Upper lobe of right lung (tissue), 1 donor: ENCODE data around the gene ZBTB6. TPM values are rescaled to one million over a fixed set of nuclear protein-coding genes. Genes with fewer than 3 reads are reported as not detected.

Source experiments
- ATAC-seq: fragments of 200-7000 bp; cut with Tn5 transposase; one replicate; pipeline ENCODE4 v1.9.1; 2020; ENCODE audit warnings: mild to moderate bottlenecking, moderate library complexity
- DNase-seq: peaks from one replicate; pipeline ENCODE4 v3.0.0-alpha.2; 2020
- H3K27ac ChIP-seq: fragments of 200-600 bp; one replicate; pipeline ENCODE4 v1.8.0; 2022
- H3K27me3 ChIP-seq: fragments of 200-600 bp; one replicate; pipeline ENCODE4 v1.8.0; 2022; ENCODE audit warnings: mild to moderate bottlenecking
- H3K36me3 ChIP-seq: fragments of 200-600 bp; one replicate; pipeline ENCODE4 v1.8.0; 2022
- H3K4me1 ChIP-seq: fragments of 200-600 bp; one replicate; pipeline ENCODE4 v1.8.0; 2022
- H3K4me3 ChIP-seq: fragments of 200-600 bp; one replicate; pipeline ENCODE4 v1.8.0; 2022; ENCODE audit warnings: mild to moderate bottlenecking
- H3K9me3 ChIP-seq: fragments of 200-600 bp; one replicate; pipeline ENCODE4 v1.8.0; 2022
- intact Hi-C: fragments of 100-400 bp; cut with DNase I; formaldehyde crosslinking; loops from one replicate; pipeline ENCODE4 v1.11.0; 2022
- total RNA-seq: library from RNA; stranded (reverse); fragmentation: NEBNext Ultra II Directional; extraction: Animal tissue kit (Norgen Biotek cat#: 25700); gene quantifications from one replicate; pipeline ENCODE4 v1.2.1, GENCODE V29; 2021
- TF ChIP-seq, protein P1 (sequence below): fragments of 200-600 bp; IDR thresholded peaks from one replicate; pipeline ENCODE4 v1.8.0; 2022; ENCODE audit warnings: antibody characterized with exemption
- donor health status: DM: no; HTN: yes; CAD: no; lungs with severe emphysema.

Gene ZBTB6
- total RNA-seq, 1 donor from 2014 or later: 8.0 TPM

DNA sequence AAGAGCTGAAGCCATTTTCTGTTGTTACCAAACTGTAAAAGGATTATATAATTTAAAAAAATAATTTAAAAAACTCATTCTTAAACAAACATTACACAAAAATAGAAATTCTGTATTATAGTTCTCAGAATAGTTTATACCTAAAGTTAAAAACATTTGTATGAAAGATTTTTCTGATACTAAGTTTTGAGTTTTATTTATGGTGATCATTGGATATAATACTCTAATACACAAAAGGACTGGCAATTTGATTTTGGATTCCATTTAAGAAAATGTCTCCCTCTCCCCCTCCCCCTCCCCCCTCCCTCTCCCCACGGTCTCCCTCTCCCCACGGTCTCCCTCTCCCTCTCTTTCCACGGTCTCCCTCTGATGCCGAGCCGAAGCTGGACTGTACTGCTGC lies 47.0 kb downstream of the ZBTB6 start:
- Histone ChIP-seq H3K4me3 (no peak overlapping the region), H3K4me1 (no peaks in the 10 kb centered on the region), H3K9me3 (no peaks in the 10 kb centered on the region), H3K36me3 (peaks cover 42% of the 10 kb centered on the region), H3K27me3 (no peaks in the 10 kb centered on the region), H3K27ac (no peak overlapping the region)
- TF ChIP-seq, protein P1, sequence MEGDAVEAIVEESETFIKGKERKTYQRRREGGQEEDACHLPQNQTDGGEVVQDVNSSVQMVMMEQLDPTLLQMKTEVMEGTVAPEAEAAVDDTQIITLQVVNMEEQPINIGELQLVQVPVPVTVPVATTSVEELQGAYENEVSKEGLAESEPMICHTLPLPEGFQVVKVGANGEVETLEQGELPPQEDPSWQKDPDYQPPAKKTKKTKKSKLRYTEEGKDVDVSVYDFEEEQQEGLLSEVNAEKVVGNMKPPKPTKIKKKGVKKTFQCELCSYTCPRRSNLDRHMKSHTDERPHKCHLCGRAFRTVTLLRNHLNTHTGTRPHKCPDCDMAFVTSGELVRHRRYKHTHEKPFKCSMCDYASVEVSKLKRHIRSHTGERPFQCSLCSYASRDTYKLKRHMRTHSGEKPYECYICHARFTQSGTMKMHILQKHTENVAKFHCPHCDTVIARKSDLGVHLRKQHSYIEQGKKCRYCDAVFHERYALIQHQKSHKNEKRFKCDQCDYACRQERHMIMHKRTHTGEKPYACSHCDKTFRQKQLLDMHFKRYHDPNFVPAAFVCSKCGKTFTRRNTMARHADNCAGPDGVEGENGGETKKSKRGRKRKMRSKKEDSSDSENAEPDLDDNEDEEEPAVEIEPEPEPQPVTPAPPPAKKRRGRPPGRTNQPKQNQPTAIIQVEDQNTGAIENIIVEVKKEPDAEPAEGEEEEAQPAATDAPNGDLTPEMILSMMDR: no peak
- ATAC-seq: no peak
- DNase-seq: no peak
- intact Hi-C loops: no loop called here

- Histone ChIP-seq H3K36me3 (peaks cover 36% of the 10 kb centered on the region), H3K4me3 (no peak overlapping the region), H3K4me1 (no peaks in the 10 kb centered on the region), H3K27me3 (no peaks in the 10 kb centered on the region), H3K9me3 (no peaks in the 10 kb centered on the region), H3K27ac (no peak overlapping the region)
- DNase-seq (no peak), ATAC-seq (no peak)
- TF ChIP-seq, protein P1: no peak
- intact Hi-C loops: no loop called here
Observed at GRCh38 chr9:122865300-122865699, 47.8 kb downstream of the ZBTB6 start.

- no peak overlapping the region for H3K4me3 ChIP-seq
- H3K27ac ChIP-seq: no peak overlapping the region
- no peak for DNase-seq
- intact Hi-C loops: no loop called here
- ATAC-seq: no peak
- no peaks in the 10 kb centered on the region for H3K27me3 ChIP-seq
- no peaks in the 10 kb centered on the region for H3K9me3 ChIP-seq
- no peaks in the 10 kb centered on the region for H3K4me1 ChIP-seq
- TF ChIP-seq, protein P1: no peak
- peaks cover 36% of the 10 kb centered on the region for H3K36me3 ChIP-seq
Observed at GRCh38 chr9:122863407-122863806, 49.7 kb downstream of the ZBTB6 start.

DNA sequence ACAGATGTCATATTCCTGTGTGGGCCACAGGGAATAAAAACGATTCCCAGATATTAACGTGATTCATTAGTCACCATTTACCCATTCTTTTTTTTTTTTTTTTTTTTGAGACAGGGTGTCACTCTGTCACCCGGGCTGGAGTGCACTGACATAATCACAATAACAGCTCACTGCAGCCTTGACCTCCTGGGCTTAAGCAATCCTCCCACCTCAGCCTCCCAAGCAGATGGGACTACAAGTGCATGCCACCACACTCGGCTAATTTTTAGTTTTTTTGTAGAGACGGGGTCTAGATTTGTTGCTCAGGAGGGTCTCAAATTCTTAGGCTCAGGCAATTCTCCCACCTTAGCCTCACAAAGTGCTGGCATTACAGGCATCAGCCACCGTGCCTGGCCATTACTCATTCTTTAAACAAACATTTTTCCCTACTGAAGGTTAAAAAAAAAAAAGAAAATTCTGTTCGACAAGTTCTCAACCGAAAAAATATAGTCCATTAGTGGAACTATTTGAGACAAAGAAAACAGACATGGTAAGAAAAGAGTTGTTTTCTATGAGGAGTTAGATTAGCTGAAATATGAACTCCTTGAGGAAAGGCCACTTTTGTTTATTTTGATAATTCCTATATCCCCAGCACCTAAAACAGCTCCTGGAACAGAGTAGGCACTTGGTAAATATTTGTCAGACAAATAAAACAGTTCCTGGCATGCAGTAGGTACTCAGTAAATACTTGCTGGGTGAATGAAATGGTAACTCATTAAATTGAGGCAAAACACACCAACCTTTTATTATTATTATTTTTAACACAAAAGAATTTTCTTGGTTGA lies 52.6 kb downstream of the ZBTB6 start:
- no peak overlapping the region for H3K27ac ChIP-seq
- intact Hi-C loops: no loop called here

More for the DNA sequence above, 52.6 kb downstream of the ZBTB6 start:
- Histone ChIP-seq H3K9me3 (no peaks in the 10 kb centered on the region), H3K4me1 (no peaks in the 10 kb centered on the region), H3K27me3 (no peaks in the 10 kb centered on the region), H3K4me3 (no peak overlapping the region), H3K36me3 (peaks cover 62% of the 10 kb centered on the region)
- ATAC-seq (no peak), DNase-seq (no peak)
- TF ChIP-seq, protein P1: no peak

Other genes starting within 250 kb of the ZBTB6 start
- not detected for gene OR1L3, start 238.2 kb downstream of the ZBTB6 start, total RNA-seq
- not detected for gene OR1L4, start 189.3 kb downstream of the ZBTB6 start, total RNA-seq
- not detected for gene OR1L6, start 171.0 kb downstream of the ZBTB6 start, total RNA-seq
- gene OR5C1, start 124.4 kb downstream of the ZBTB6 start, total RNA-seq: not detected
- gene OR1K1, start 113.2 kb downstream of the ZBTB6 start, total RNA-seq: not detected
- gene PDCL, start 84.7 kb downstream of the ZBTB6 start, total RNA-seq: 24.2 TPM
- 44.3 TPM for gene RC3H2, start 8.0 kb downstream of the ZBTB6 start, total RNA-seq
- gene ZBTB26, start 18.2 kb upstream of the ZBTB6 start, total RNA-seq: 8.2 TPM
- gene RABGAP1, start 27.7 kb upstream of the ZBTB6 start, total RNA-seq: 58.6 TPM
- gene GPR21, start 120.3 kb upstream of the ZBTB6 start, total RNA-seq: 3.3 TPM